Medulla oblongata (tissue), 1 donor: ENCODE measurements around the gene EPHB1.

ENCODE experiments used
- DNase-seq: peaks from one replicate; pipeline ENCODE4 v3.0.0-alpha.2; 2015; ENCODE audit errors: extremely low spot score

EPHB1 gene

DNA sequence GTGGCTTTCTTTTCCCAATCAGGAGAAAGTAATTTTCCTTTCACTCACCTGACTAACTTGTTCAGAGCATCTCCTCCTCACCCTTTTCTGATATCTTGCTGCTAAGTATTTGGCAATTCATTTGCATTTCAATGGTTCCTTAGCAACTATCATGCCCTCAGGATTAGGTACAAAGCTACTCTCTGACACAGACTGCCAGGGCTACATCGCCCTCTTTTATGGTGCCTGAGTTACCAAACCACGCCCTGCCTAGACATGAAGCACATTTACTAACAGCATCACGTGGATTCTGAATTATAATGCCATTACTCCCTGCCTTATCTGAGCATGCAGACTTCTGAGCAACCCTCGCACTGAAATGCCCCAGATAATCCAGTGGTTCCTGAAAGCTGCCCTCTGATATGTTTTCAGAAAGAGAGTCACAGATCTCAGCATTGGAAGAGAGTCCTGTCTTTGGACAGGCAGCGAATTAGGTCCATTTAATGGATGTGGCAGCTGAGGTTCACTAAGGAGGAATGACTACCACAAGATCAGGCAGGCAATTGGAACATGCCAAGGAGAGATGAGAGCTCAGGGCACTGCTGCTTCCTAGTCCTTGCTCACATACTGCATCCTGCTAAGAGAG is 14.5 kb downstream of the EPHB1 start:
- no peak for DNase-seq

DNA sequence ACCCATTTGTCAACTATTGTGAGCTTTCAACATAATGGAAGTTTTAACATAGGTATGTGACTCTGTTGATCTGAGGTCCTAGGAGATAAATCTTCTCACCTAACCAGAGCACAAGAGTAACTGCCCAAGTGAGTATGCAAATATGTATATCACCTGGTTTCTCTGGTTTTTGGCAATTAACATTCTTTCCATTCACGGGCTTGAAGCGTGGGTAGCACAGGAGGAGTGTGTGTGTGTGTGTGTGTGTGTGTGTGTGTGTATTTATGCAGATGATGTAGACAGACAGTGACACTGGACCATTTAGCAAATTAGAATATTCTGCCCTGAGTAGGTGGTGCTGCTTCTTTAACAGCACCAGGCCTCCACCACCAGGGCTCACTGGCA is 15.0 kb downstream of the EPHB1 start:
- no peak for DNase-seq

DNA sequence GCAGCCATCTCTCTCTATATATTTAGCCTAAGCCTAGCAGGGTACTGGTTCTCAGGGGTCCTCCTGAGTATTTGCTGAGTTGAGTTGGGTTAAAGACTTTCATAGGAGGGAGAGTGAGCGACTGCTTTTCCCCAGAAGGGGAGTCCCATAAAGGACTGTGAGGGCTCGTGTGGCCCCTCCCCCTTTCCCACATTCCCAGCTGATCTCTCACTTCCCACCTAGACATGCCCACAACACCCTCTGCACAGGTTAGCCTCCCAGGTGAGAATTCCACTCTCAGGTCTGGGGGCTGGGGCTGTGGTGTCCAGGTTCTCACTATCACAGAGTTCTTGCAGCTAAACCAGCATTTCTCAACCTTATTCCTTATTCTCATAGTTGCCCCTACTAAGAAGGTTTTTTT is 15.8 kb downstream of the EPHB1 start:
- DNase-seq: no peak

DNA sequence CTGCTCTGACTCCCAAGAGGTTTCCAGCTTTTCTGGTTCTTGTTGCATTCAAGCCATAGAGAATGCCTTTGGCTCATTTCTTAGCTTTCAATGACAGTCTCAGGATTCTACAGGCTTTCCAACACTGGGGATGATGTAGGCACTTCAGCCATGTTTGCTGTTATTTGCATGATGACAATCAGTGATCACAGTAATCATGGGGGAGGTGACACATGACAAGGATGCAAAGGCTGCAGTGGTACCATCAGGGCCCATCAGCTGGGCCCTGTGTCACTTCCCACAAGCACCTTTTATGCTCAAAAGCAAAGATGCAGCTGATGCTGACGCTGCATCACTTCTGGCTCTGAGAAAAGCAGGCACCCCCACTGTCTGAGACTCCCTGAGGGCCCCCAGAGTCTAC is 18.6 kb downstream of the EPHB1 start:
- no peak for DNase-seq

DNA sequence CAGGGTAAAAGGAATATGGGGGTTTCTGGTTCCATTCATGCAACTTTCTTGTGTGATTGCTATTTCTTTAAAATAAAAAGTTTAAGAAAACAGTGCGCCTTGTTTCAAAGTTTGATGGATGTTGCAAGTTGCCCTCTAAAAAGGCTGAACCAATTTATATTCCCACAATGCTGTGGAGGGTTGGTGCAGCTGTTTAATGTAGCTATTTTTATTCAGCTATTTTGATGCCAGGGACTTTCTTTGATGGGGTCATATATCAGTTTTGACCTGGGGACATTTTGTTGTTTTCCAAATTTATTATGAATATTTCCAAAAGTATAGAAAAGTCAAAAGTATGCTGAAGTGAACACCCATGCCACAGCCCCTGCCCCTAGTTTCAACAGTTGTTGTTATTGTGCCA is 20.5 kb downstream of the EPHB1 start:
- DNase-seq: no peak

DNA sequence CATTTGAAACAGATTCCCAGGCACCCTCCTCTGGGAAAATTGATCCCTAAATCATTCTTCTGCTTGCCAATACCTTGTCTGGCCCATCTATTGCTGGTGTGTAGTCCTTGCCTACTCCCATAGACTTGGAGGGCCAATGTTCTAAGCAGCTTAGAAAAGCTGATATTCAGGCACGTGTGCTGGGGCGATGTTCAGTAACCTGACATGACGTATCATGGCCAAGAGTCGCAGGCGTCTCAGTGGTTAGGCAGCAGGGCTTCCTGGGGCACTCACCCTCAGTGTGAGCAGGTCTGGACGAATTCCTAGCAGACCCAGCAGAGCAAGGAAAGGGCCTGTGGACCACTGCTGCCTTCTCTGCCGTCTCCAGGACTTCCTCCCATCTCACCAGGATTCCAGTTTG is 21.6 kb downstream of the EPHB1 start:
- no peak for DNase-seq

DNA sequence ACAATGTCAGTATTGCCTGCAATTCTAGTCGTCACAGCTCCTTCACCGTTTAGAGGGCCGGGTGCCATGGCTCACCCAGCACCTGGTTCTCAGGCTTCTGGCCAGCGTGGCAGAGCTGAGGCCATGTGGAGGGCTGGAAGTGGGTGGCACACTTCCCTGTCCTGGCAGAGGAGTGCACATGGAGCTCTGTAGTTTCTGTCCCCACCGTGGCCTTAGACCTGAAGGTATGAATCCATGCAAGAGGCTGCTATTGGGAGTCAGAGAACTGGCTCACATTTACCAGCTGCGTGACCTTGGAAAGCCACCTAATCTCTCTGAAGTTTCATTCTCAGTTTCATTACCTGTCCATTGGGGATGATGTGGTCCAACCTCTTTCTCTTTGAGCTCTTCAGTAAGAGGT is 22.2 kb downstream of the EPHB1 start:
- DNase-seq: no peak

DNA sequence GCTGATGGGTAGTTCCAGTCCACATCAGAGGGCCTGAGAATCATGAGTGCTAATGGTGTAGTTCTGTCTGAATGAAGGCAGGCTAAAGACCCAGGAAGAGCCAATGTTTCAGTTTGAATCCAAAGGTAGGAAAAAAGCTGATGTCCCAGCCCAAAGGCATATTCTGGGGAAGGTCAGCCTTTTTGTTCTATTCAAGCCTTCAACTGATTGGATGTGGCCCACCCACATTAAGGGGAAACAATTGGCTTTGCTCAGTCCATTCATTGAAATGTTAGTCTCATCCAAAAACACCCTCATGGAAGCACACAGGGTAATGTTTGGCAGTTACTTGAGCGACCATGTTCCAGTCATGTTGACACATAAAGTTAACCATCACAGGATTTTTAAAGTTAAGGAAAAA is 25.9 kb downstream of the EPHB1 start:
- DNase-seq: no peak

DNA sequence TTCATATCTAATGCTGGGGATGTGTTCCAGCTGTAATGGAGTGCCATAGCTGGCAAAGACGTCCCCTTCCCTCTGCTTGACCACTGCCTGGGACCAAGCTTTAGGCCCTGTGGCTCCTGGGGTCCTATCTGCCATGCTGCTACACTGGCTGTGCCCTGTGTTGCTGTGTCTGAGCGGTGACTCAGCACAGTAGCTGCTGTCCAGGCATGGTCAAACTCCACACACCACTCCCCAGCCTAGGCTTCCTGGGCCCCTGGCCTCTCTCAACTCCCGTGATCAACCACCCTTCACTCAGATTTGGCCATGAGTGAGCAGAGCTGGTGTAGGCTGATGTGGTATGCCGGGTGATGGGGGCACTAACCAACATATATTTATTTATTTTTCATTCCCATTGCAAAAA is 27.0 kb downstream of the EPHB1 start:
- DNase-seq: no peak

DNA sequence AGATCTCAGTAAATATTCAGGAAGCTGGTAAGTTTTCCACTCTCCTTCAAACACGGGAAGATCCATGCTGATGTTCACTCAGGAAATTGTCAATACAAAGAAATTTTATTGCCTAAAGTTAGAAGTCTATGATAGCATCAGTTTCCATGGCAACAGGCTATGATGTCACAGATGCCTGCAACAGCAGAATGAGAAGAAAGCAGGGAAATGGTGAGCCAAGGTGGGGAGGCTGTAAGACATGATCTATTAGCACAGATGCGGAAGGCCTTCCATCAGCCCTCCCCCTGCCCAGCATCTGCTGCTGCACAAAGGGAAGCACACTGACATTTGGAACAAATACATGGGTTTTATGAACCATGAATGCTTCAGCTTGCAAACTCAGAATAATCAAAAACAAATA is 28.6 kb downstream of the EPHB1 start:
- no peak for DNase-seq

DNA sequence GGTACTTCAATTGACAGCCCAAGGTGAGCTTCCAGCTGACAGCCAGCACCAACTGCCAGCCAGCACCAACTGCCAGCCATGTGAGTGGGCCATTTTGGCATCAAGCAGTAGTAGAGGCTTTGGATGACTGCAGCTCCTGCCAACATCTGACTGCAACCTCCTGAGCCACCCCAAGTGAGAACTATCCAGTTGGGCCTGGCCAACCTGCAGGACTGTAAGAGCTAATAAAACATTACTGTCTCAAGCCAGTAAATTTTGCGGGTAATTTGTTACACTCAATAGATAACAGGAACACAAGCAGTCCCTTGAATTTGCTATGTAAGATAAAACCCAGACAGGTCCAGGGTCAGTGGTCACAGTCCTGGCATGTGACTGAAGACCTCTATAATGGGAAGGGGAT is 29.7 kb downstream of the EPHB1 start:
- no peak for DNase-seq

DNA sequence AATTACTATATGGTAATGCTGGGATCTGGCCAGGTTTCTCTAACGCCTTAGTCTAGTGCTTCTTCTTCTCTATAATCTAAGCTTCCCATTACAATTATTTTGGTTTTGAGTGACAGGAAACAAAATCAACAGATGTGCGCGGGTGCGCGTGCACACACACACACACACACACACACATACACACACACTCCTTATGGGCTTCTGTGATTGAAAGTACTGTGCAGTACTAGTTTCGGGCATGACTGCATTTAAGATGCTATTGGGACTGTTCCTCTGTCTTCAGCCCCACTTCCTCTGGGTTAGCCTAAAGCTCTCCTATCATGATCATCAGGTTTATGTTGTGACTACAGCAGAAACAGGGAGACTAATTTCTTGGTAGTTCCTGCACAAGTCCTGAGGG is 32.2 kb downstream of the EPHB1 start:
- no peak for DNase-seq

DNA sequence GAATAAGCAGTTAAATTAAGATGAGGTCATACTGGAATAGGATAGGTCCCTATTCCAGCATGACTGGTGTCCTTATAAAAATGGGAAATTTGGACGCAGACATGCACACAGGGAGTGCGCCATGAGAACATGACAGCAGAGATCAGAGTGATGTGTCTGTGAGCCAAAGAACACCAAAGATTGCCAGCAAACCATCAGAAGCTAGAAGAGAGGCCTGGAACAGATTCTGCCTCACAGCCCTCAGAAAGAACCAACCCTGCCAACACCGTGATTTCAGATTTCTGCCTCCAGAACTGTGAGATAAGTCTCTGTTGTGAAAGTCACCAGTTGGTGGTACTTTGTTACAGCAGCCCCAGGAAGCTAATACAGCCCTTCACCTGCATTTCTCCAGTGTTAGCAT is 34.7 kb downstream of the EPHB1 start:
- no peak for DNase-seq

DNA sequence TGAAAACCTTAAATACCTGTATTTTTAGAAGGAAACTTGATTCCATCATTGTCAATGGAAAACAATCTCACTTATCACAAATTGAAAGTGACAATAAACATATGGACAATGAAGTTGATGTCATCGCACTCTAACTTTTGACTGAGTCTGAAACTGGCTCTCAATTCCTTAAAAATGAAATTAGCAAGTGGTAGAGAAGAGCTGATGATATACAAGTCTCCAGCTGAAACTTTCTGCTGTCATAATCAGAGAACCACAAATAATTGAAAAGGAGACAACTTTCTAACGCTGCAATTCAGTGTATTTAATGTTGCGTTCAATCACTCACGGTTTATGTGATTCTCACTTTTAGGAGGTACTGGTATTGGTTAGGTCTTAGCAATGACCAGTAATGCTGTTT is 37.5 kb downstream of the EPHB1 start:
- DNase-seq: no peak

DNA sequence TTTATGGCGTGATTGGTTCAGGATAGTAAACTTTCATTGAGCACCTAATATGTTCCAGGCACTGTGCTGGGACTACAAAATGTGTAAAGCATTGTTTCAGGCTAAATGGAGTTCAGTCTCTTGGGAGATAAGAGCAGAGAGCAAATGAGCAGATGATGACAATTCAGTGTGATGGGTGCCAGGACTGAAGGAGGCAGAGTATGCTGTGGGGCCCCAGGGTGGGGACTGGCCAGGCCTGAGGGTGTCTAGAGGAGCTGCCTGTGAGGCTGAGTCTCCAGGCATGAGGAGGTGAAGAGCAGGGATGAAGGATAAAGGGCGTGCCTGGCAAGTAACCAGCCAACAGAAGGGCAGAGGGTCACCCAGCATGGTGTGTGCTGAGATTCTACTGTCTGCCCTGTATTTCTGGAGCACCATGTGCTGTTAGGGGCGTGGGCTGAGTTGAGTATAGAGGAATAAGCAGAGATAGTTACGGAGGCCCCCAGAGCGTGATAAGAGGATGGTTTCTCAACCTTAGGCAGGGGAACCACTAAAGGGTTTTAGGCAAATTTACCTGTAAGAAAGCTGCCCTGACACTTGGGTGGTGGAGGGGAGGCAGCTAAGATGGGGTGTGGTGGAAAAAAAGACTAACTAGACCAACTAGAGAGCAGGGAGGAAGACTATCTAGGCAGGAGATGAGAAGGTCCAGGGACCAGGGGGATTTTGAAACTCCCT is 38.5 kb downstream of the EPHB1 start:
- DNase-seq: no peak

DNA sequence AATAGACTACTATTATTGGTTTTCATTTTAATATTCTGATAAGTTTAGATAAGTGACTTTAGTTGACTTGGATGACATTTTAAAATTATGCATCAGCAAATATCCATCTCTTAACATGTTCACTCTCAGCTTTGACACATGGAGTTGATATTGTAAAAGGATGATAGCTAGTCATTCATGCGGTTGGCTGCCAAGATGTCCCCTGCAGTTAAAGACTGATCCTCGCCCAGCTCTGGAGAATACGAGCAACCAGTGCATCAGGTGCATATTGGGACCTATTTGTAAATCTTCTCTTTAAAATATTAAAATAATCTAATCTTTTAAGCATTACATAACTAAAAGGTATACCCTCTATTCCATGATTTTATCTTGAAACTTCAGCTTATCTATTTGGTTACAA is 41.9 kb downstream of the EPHB1 start:
- DNase-seq: no peak

DNA sequence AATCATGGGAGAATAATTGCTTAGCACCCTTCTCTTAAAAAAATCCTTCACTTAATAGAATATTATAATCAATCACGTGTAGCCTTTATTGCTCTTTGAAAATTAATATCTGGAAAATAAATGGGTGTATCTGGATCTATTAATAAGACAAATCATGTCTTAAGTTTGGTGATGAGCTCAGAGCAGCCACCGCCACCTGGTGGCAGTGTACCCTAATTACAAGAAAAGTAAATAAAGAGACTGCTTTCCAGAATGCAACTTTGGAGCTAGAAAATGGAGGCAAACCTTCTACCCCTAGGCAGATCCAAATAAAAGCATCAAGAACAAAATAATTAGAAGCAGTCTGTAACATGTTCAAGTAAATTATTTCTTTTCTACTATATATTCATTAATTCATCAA is 43.5 kb downstream of the EPHB1 start:
- DNase-seq: no peak

DNA sequence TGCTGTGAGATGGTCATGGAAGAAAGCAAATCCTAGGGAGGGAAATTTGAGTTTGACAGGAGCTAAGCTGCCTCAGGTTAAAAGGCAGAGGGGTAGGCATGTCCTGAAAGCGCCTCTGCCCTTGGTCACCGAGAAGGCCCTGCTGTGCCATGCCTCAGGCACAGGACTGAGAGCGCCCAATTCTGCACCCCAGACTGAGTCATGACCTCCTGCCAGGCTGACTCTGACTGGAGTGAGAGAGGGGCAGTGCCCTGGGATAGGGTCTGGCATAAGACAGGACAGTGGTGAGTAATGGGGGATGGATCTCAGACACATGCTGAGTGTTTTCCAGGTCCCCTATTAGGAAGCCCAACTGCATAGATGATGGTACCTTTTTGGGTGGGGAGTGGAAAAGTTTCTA is 44.4 kb downstream of the EPHB1 start:
- no peak for DNase-seq

DNA sequence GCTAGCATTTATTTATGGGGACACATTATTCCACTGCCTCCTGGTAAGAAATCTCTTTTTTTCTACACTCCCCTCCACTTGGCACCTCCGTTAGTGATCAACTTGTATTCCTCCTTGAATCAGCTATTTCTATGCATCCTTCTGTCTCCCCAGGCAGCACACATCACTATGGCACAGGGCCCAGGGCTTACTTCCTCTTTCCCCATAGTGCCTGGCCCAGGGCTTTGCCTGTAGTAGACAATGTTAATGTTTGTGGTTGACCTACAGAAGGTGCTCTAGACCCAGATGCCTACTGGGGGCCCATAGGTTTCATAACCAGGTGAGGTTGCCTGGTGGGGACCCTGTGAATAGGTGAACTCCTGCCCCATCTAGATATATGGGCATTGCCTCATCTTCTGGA is 44.9 kb downstream of the EPHB1 start:
- DNase-seq: peak; percentile 48

DNA sequence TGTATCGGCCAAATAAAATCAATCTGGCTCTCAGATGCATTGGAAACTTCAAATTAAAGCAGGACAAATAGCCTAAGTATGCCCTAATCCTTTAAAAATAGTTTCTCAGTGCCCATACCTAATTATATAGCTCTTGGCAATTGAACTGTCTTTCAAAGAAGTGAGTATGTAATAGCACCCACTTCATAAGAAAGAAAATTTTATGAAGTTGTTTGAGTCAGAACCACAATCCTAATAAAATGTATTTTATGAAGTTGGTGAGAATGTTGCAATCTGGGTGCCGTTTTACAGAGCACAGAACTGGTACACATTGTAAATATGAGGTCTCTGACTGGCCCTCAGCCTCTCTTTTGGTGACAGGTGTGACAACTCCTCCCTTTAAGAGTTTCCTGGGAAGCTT is 45.4 kb downstream of the EPHB1 start:
- no peak for DNase-seq

DNA sequence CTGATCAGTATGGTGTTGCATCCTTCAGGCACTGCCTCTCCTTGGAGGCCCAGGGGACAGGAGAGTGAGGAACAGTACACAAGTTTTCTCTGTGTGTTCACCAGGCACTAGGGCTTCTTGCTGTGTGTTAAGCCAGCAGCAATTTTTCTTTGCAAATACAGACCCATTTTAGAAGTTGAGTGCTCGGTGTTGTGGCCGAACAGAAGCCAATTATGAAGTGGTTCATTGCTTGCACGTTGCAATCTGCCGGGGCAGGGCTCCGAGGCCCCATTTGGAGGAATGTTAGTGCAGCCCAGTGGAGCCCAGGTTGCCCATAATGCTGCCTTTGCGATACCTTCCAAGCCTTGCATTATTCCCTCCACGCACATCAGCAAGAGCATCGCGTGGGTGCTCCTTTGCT is 51.0 kb downstream of the EPHB1 start:
- DNase-seq: no peak

DNA sequence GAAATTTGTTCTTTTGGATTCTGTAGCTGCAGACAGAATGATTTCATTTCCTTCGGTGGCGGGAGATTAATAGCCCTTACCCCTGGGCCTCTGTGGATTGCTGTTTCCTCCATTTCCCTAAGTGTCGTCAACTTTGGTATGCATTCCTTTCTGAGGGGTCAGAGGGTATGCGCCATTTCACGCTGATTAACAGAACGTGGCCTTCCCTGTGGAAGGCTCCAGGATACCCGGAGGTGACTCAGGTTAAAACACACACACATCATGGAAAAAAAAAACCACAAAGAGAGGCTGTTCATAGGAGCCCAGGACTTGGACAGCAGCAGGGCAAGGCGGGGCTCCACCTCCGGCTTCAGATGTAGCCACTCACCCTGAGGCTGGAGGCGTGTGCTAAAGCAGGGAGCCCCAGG is 51.9 kb downstream of the EPHB1 start:
- no peak for DNase-seq

DNA sequence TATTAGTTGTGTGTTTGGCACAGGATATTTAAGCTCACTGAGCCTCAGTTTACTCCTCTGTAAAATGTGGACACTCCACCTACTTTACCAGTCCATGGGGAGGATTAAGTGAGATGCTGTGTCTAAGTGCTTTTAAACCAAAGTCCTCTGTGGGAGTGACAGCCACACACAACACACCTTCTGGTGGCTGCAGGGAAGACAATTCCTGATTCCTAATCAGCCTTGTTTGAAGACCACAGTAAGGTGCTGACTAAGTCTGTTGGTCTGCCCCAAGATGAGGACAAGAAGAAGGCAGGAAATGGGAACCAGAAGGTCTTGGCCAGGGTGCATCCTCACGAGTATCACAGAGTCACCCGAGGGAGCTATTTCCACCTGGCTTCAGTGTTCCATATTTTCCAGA is 52.3 kb downstream of the EPHB1 start:
- DNase-seq: no peak

DNA sequence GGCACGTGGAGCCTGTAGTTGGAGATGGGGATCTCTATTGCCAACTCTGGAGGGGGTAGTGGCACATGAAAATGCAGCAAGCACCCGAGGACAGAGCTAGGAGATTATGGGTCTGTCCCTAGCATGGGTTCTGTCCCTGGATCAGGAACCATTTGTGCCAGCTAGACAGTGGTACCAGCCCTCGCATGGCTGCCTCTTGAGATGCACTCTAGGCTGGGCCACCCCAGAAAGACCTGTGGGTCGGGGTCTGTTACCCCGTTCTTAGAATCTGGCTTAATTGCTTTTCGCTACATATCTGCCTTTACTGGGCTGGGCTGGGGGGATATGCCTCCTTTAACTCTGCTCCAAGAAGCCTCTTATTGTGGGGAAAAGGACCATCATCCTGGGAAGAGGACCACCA is 54.5 kb downstream of the EPHB1 start:
- DNase-seq: no peak
